Neural progenitor cell (in vitro differentiated cells): ENCODE measurements around the gene C1QTNF6.

Source experiments
- EZH2 ChIP-seq: fragments of 200-600 bp; sonication (generic); IDR thresholded peaks from 2 replicates; pipeline ENCODE4 v1.6.1; 2017; ENCODE audit warnings: antibody characterized with exemption, mild to moderate bottlenecking, moderate library complexity
- EZH2phosphoT487 ChIP-seq: fragments of 200-600 bp; sonication (generic); IDR thresholded peaks from 2 replicates; pipeline ENCODE4 v1.6.1; 2017; ENCODE audit warnings: antibody characterized with exemption
- TF ChIP-seq, protein P1 (sequence below): fragments of 200-600 bp; sonication (generic); IDR thresholded peaks from 2 replicates; pipeline ENCODE4 v1.5.1; 2017; ENCODE audit warnings: antibody characterized with exemption, mild to moderate bottlenecking

DNA sequence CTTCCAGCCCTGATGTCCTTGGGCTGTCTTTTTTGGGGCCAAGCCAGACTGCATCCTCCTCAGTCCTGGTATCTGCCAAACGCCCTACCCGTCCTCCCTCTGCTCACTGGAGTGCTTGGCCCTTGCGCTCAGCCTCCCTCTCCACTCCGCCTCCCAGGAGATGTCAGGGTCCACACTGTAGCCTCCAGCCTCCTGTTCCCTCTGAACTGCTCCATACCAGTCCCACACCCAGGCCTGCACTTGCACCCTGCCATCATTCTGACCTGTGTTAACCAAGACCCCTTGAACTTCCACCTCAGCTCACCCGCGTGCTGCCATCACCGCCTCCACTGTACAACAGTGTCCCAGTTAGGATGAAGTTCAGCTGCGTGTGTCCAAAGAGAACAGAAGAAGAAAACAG lies 32.1 kb downstream of the C1QTNF6 start:
- TF ChIP-seq, protein P1, sequence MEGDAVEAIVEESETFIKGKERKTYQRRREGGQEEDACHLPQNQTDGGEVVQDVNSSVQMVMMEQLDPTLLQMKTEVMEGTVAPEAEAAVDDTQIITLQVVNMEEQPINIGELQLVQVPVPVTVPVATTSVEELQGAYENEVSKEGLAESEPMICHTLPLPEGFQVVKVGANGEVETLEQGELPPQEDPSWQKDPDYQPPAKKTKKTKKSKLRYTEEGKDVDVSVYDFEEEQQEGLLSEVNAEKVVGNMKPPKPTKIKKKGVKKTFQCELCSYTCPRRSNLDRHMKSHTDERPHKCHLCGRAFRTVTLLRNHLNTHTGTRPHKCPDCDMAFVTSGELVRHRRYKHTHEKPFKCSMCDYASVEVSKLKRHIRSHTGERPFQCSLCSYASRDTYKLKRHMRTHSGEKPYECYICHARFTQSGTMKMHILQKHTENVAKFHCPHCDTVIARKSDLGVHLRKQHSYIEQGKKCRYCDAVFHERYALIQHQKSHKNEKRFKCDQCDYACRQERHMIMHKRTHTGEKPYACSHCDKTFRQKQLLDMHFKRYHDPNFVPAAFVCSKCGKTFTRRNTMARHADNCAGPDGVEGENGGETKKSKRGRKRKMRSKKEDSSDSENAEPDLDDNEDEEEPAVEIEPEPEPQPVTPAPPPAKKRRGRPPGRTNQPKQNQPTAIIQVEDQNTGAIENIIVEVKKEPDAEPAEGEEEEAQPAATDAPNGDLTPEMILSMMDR = no peak
- no peak for TF ChIP-seq EZH2
- no peak for TF ChIP-seq EZH2phosphoT487
